ES-I3 (cell line): ENCODE measurements around the gene ZNF107.
"Not testable (repeated sequence)": the region's sequence is repeated elsewhere in the genome, so short reads cannot be mapped to it uniquely, and the experiment has no call there.

Experiments used
- H3K36me3 ChIP-seq: 2 replicates; pipeline ENCODE4 v1.6.1; 2013; ENCODE audit warnings: mild to moderate bottlenecking, low read length, control low read depth, moderate library complexity; ENCODE audit not compliant: insufficient read depth
- H3K4me1 ChIP-seq: 2 replicates; pipeline ENCODE4 v1.6.1; 2013; ENCODE audit warnings: mild to moderate bottlenecking, control low read depth, low read length; ENCODE audit not compliant: insufficient read depth
- H3K9ac ChIP-seq: 2 replicates; pipeline ENCODE4 v1.6.1; 2013; ENCODE audit warnings: low read depth, mild to moderate bottlenecking, low read length, moderate library complexity
- H3K9me3 ChIP-seq: 2 replicates; pipeline ENCODE4 v1.6.1; 2013; ENCODE audit warnings: mild to moderate bottlenecking, low read length, moderate library complexity; ENCODE audit not compliant: control insufficient read depth, insufficient read depth

The ZNF107 gene

DNA sequence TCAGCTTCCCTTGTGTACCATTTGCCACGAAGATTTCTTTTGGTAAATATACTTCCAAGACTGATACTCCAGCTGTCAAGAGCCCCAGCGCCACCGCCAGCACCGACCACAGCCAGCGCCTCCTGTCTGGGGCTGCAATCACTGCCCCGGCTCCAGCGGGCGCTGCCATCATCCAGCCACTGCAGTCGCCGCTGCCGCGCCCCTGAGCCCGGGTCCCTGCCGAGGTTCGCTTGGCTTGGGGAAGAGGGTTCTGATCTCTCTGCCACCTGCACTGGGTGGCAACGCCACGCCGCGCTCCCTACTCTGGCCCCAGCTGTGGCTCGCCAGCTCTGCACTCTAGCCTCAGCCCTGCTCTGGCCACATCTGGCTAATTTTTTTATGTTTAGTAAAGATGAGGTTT lies 70.6 kb downstream of the ZNF107 start:
- no peaks in the 10 kb centered on the region for H3K4me1 ChIP-seq
- H3K36me3 ChIP-seq, result no peaks in the 10 kb centered on the region
- H3K9me3 ChIP-seq, result no peaks in the 10 kb centered on the region
- H3K9ac ChIP-seq, result no peak overlapping the region

DNA sequence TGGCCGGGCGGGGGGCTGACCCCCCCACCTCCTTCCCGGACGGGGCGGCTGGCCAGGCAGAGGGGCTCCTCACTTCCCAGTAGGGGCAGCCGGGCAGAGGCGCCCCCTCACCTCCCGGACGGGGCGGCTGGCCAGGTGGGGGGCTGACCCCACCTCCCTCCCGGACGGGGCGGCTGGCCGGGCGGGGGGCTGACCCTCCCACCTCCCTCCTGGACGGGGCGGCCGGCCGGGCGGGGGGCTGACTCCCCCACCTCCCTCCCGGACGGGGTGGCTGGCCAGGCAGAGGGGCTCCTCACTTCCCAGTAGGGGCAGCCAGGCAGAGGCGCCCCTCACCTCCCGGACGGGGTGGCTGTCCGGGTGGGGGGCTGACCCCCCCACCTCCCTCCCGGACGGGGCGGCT lies 72.5 kb downstream of the ZNF107 start:
- H3K9me3 ChIP-seq, H3K9ac ChIP-seq, H3K4me1 ChIP-seq, H3K36me3 ChIP-seq: not testable (repeated sequence)

DNA sequence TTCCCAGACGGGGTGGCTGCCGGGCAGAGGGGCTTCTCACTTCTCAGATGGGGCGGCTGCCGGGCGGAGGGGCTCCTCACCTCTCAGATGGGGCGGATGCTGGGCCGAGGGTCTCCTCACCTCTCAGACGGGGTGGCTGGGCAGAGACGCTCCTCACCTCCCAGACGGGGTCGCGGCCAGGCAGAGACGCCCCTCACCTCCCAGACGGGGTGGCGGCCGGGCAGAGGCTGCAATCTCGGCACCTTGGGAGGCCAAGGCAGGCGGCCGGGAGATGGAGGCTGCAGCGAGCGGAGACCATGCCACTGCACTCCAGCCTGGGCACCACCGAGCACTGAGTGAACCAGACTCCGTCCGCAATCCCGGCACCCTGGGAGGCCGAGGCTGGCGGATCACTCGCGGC lies 73.0 kb downstream of the ZNF107 start:
- H3K4me1 ChIP-seq, H3K9ac ChIP-seq, H3K36me3 ChIP-seq, H3K9me3 ChIP-seq: not testable (repeated sequence)

DNA sequence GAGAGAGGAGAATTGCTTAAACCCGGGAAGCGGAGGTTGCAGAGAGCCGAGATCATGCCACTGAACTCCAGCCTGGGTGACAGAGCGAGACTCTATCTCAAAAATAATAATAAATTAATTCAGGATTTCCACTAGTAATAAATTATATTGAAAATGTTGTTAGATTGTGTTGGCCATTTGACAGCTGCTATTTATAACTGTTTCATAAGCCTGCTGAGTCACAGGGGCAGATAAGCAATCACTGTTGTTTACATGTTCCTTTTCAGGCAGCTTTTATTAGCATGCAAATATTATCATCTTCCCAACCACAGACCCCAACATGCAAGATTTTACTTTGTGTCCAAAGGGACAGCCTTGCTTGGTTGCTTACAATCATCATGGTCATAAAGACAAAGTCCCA lies 78.7 kb downstream of the ZNF107 start:
- Histone ChIP-seq H3K36me3 (no peaks in the 10 kb centered on the region), H3K9ac (no peak overlapping the region), H3K9me3 (no peaks in the 10 kb centered on the region), H3K4me1 (no peaks in the 10 kb centered on the region)

DNA sequence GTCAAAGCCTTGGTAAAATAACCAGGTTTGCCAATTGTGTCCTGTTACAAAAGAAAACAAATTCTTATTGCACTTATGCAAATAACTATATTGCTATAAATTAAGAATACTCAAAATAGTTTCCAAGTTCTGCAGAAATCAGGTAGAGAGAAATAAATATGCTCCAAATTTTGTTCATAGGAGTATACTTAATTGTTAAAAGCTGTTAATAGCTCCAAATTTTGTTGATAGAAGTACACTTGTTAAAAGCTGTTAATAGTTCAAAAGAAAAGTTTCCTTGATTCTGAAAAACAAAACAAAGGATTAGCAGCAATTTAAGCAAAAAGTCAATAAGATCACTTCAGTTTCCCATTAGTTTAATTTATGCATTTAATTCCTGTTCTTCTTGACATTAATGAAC lies 81.9 kb downstream of the ZNF107 start:
- no peak overlapping the region for H3K9ac ChIP-seq
- H3K36me3 ChIP-seq, result no peaks in the 10 kb centered on the region
- H3K9me3 ChIP-seq, result no peaks in the 10 kb centered on the region
- H3K4me1 ChIP-seq, result no peaks in the 10 kb centered on the region

DNA sequence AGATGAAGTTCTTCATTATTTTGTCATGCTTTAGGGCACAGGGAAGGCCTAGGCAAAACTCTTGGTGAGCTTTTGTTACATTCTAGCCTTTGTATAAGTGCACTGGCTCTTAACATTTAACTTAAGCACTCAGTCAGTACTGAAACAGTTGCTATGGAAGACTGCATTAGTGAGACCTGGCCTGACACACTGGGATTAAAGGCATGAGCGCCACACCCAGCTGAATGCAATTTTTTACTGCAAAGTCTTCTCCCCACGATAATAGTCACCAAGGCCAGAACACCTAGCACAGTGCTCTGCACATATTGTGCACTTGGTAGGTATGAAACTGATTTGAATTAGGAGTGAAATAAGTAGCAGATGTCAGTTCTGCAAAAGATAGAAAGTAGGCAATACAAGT lies 87.1 kb downstream of the ZNF107 start:
- H3K36me3 ChIP-seq, result no peaks in the 10 kb centered on the region
- no peaks in the 10 kb centered on the region for H3K4me1 ChIP-seq
- H3K9ac ChIP-seq, result no peak overlapping the region
- no peaks in the 10 kb centered on the region for H3K9me3 ChIP-seq

DNA sequence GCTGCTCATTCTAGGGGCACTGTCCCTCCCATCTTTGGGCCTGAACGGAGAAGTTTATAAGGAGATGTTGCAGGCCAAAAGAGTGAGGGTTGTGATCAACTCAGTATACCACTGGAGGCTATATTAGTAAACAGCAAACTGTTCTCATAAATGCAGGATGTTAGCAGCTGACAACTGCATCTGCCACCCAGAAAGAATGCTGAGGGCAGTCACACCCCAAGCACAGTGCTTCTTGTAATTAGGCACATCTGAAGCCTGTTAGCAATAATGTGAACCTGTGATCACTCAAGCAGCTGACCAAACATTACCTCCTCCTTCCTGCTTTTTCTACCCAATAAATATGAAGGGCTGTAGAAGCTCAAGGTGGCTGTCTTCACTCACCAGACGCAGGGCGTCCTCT lies 89.9 kb downstream of the ZNF107 start:
- no peak overlapping the region for H3K9ac ChIP-seq
- H3K36me3 ChIP-seq, result no peaks in the 10 kb centered on the region
- H3K4me1 ChIP-seq, result no peaks in the 10 kb centered on the region
- no peaks in the 10 kb centered on the region for H3K9me3 ChIP-seq

DNA sequence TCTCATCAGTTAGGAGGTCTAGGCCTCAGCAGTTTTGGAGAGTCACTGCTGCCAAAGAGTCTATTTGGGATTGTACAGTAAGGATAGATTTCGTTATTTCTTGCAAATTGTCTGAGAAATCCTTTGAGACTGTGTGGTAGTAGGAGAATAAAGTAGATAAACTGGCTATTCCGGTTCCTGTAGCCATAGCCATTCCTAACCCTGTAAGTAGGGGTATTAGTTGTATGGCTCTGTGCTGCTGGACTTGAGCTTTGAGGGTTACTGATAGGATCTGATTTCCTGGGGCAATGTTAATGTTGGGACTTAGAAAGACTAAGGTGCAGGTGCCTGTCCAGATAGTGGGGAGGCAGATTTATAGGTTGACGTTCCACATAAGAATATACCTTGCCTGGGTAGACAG lies 92.2 kb downstream of the ZNF107 start:
- H3K4me1 ChIP-seq, result no peaks in the 10 kb centered on the region
- no peaks in the 10 kb centered on the region for H3K9me3 ChIP-seq
- H3K36me3 ChIP-seq, result no peaks in the 10 kb centered on the region
- no peak overlapping the region for H3K9ac ChIP-seq
